Measurements from ENCODE around the gene PIGU. TPM values are rescaled to one million over a fixed set of nuclear protein-coding genes. Genes with fewer than 3 reads are reported as not detected.

PIGU gene
- total and polyA plus RNA-seq, 9 of the 15 experiments (the other 6 are each of a cell fraction or from before 2014, with no cell fraction given): 6.5 to 100 (median 28.1) TPM

DNA sequence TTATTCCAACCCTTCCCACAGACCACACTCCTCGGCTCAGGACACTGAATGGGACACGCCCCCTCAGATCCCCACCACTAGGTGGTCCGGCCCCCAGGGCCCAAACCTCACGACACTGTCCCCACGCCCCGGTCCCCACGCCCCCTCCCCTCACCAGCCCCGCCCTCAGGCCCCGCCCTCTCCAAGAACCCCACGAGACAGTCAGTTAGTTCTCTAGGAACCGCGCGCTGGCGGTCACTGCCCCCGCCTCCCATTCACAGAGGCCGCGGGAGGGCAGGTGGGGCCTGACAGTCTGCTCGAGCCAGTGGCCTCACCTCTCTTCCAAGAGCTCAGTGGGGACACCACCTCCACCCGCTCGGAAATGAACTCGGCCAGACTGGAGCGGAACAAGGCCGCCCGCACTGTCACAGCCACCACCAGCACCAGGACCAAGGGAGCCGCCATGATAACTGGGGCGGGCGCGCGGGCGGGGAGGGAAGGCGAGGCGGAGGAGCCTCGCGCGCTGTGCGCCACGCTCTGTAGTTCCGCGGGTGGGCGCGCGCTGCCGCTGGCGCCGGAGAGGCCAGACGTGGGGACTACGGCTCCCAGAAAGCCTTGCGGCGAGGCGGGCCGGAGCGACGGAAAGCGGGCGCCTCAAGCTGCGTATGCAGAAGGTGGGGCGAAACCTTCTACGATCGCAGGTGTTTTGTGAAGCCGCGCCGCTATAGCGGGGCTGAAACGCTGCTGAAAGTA is at the start of gene PIGU (continued):
- TF ChIP-seq, protein P1, sequence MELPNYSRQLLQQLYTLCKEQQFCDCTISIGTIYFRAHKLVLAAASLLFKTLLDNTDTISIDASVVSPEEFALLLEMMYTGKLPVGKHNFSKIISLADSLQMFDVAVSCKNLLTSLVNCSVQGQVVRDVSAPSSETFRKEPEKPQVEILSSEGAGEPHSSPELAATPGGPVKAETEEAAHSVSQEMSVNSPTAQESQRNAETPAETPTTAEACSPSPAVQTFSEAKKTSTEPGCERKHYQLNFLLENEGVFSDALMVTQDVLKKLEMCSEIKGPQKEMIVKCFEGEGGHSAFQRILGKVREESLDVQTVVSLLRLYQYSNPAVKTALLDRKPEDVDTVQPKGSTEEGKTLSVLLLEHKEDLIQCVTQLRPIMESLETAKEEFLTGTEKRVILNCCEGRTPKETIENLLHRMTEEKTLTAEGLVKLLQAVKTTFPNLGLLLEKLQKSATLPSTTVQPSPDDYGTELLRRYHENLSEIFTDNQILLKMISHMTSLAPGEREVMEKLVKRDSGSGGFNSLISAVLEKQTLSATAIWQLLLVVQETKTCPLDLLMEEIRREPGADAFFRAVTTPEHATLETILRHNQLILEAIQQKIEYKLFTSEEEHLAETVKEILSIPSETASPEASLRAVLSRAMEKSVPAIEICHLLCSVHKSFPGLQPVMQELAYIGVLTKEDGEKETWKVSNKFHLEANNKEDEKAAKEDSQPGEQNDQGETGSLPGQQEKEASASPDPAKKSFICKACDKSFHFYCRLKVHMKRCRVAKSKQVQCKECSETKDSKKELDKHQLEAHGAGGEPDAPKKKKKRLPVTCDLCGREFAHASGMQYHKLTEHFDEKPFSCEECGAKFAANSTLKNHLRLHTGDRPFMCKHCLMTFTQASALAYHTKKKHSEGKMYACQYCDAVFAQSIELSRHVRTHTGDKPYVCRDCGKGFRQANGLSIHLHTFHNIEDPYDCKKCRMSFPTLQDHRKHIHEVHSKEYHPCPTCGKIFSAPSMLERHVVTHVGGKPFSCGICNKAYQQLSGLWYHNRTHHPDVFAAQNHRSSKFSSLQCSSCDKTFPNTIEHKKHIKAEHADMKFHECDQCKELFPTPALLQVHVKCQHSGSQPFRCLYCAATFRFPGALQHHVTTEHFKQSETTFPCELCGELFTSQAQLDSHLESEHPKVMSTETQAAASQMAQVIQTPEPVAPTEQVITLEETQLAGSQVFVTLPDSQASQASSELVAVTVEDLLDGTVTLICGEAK (IDR thresholded peaks at IDR 0.05): peak; percentile 73
- TF ChIP-seq, protein P1 (CRISPR knock-in tag; IDR thresholded peaks at IDR 0.05): no peak
- TF ChIP-seq LCOR (CRISPR knock-in tag; IDR thresholded peaks at IDR 0.05) (peak; percentile 50; the same call in 1 of the 2 replicates), HCFC1 (IDR thresholded peaks at IDR 0.05; ENCODE audit: low read depth, low read length) (peak; percentile 99), SMARCB1 (IDR thresholded peaks at IDR 0.05; ENCODE audit: insufficient read length, low read depth) (no peak), MYC (IDR thresholded peaks at IDR 0.05; ENCODE audit: low read depth, low read length) (peak; percentile 89), MYC (CRISPR knock-in tag; IDR thresholded peaks at IDR 0.05; ENCODE audit: borderline replicate concordance, low read depth) (no peak), ZFP1 (CRISPR knock-in tag; IDR thresholded peaks at IDR 0.05) (no peak), FOXK2 (conservative IDR thresholded peaks at IDR 0.05 in 1 of 2, IDR thresholded peaks at IDR 0.05 in 1 of 2; ENCODE audit: low read depth in 2 of 2) (peak in 1 of 2 experiments; percentile 44; a peak in 1 of 4 replicates), NRF1 (conservative IDR thresholded peaks at IDR 0.05 in 1 of 2, IDR thresholded peaks at IDR 0.05 in 1 of 2) (peak; percentile 84 to 86), TCF7L2 (IDR thresholded peaks at IDR 0.05; ENCODE audit: low read depth, low read length) (no peak), ZBTB7A (IDR thresholded peaks at IDR 0.05; ENCODE audit: borderline replicate concordance, control insufficient read depth, low read depth, low read length) (peak; percentile 51; the same call in 1 of the 2 replicates)
- TF ChIP-seq, protein P2, sequence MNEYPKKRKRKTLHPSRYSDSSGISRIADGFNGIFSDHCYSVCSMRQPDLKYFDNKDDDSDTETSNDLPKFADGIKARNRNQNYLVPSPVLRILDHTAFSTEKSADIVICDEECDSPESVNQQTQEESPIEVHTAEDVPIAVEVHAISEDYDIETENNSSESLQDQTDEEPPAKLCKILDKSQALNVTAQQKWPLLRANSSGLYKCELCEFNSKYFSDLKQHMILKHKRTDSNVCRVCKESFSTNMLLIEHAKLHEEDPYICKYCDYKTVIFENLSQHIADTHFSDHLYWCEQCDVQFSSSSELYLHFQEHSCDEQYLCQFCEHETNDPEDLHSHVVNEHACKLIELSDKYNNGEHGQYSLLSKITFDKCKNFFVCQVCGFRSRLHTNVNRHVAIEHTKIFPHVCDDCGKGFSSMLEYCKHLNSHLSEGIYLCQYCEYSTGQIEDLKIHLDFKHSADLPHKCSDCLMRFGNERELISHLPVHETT (CRISPR knock-in tag; conservative IDR thresholded peaks at IDR 0.05 in 1 of 2, IDR thresholded peaks at IDR 0.05 in 1 of 2): 0 out of 4 replicates have a peak, but pooled peaks of 1 of the 2 experiments have one; percentile 48
- TF ChIP-seq, protein P3, sequence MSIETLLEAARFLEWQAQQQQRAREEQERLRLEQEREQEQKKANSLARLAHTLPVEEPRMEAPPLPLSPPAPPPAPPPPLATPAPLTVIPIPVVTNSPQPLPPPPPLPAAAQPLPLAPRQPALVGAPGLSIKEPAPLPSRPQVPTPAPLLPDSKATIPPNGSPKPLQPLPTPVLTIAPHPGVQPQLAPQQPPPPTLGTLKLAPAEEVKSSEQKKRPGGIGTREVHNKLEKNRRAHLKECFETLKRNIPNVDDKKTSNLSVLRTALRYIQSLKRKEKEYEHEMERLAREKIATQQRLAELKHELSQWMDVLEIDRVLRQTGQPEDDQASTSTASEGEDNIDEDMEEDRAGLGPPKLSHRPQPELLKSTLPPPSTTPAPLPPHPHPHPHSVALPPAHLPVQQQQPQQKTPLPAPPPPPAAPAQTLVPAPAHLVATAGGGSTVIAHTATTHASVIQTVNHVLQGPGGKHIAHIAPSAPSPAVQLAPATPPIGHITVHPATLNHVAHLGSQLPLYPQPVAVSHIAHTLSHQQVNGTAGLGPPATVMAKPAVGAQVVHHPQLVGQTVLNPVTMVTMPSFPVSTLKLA (conservative IDR thresholded peaks at IDR 0.05): peak; percentile 92 to 97

All from K562 (cell line).